BLaER1 treated with 17β-estradiol and CSF1 and Interleukin-3, amounts not matched to agents 10 nM and 100 nM (cell line): ENCODE data around the gene KPNB1.
A peak's percentile ranks its signal among the peaks of the same experiment; 100 is the strongest.

Source experiments
- H3K27ac ChIP-seq, 11 experiments: shearing (Covaris generic); formaldehyde crosslinking; 2 replicates each; pipeline ENCODE4 v1.8.1; 2022
- H3K27me3 ChIP-seq, 11 experiments: shearing (Covaris generic); formaldehyde crosslinking; 2 replicates each; pipeline ENCODE4 v1.8.1; 2022
- H3K36me3 ChIP-seq, 11 experiments: shearing (Covaris generic); formaldehyde crosslinking; 2 replicates each; pipeline ENCODE4 v1.8.1; 2022
- H3K4me1 ChIP-seq, 10 experiments: shearing (Covaris generic); formaldehyde crosslinking; 2 replicates each; pipeline ENCODE4 v1.8.1; 2022
- H3K4me2 ChIP-seq, 11 experiments: shearing (Covaris generic); formaldehyde crosslinking; 2 replicates each; pipeline ENCODE4 v1.8.1; 2022
- H3K4me3 ChIP-seq, 10 experiments: shearing (Covaris generic); formaldehyde crosslinking; 2 replicates each; pipeline ENCODE4 v1.8.1; 2022
- H3K9ac ChIP-seq, 11 experiments: shearing (Covaris generic); formaldehyde crosslinking; 2 replicates each; pipeline ENCODE4 v1.8.1; 2022
- H3K9me3 ChIP-seq, 11 experiments: shearing (Covaris generic); formaldehyde crosslinking; replicated peaks in 1 of 11; 2 replicates each; pipeline ENCODE4 v1.8.1; 2022
- H4K20me1 ChIP-seq, 11 experiments: shearing (Covaris generic); formaldehyde crosslinking; 2 replicates each; pipeline ENCODE4 v1.8.1; 2022
- Cebpa-rat ChIP-seq, 11 experiments: shearing (Covaris generic); IDR thresholded peaks; 2 replicates each; pipeline ENCODE4 v1.8.1; 2022

The KPNB1 gene

DNA sequence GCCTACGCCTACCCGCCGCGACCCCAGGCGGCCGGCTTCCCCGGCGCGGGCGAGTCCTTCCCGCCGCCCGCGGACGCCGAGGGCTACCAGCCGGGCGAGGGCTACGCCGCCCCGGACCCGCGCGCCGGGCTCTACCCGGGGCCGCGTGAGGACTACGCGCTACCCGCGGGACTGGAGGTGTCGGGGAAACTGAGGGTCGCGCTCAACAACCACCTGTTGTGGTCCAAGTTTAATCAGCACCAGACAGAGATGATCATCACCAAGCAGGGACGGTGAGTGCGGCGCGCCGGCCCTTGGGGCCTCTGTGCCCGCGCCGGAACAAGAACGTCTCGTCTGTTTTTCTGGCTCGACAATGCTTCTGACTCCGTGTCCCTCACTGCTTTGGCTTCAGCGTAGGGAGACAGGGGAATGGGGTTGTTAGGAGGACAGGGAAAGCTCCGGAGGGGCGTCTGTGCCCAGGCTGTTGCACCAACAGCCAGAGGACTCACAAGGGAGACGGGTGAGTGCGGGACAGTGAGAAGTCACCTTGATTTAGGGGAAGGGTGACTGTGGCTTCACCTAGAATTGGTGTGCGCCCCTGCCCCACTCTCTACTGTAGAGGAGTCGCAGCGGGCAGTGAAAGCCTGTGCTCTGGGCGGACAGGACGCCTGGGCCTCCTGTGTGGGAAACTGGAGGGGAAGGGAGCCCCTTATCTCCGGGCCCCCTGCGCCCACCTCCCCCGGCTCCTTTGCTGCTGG lies 84.1 kb downstream of the KPNB1 start:
- Histone ChIP-seq H3K27me3 (peaks cover 17 to 30% (median 23%) of the 10 kb centered on the region in 11 experiments), H3K4me1 (peaks cover 31 to 59% (median 49%) of the 10 kb centered on the region in 10 experiments), H3K36me3 (no peaks in the 10 kb centered on the region), H4K20me1 (peaks cover 0 to 24% (median 0%) of the 10 kb centered on the region in 11 experiments; a peak in 6 of 22 replicates), H3K27ac (peak overlapping the region in 10 of 11 experiments; percentile 9 to 60 (median 48); a peak in 16 of 22 replicates), H3K9ac (peak overlapping the region; percentile 51 to 80 (median 72)), H3K4me2 (peak overlapping the region; percentile 94 to 100 (median 98)), H3K9me3 (no peaks in the 10 kb centered on the region), H3K4me3 (peak overlapping the region; percentile 58 to 73 (median 66))
- TF ChIP-seq Cebpa-rat (IDR thresholded peaks at IDR 0.05) = no peak

DNA sequence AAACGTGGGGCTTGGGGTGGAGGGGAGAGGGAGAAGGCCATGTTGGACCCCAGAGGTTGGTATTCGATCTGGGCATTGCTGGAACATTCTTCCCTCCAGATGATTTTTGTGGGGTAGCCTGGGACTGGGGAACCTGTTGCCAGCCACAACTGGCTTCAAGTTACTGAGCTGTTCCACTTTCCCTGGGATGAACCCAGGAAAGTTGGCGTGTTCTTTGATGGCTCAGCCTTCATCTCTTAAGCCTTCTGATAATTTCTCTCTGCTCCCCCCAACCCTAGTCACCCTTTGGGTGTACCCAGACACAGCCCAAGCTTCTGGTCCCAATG lies 85.4 kb downstream of the KPNB1 start:
- Histone ChIP-seq H3K4me2 (peak overlapping the region; percentile 57 to 100 (median 96)), H3K9me3 (no peaks in the 10 kb centered on the region), H3K9ac (peak overlapping the region in 2 of 11 experiments; percentile 23 to 79; a peak in 1 of 22 replicates), H3K4me3 (peak overlapping the region in 4 of 10 experiments; percentile 17 to 37 (median 26); a peak in 3 of 20 replicates), H4K20me1 (peaks cover 0 to 24% (median 0%) of the 10 kb centered on the region in 11 experiments; a peak in 6 of 22 replicates), H3K27me3 (peaks cover 17 to 30% (median 23%) of the 10 kb centered on the region in 11 experiments), H3K27ac (no peak overlapping the region), H3K4me1 (peaks cover 38 to 67% (median 55%) of the 10 kb centered on the region in 10 experiments), H3K36me3 (no peaks in the 10 kb centered on the region)
- TF ChIP-seq Cebpa-rat (IDR thresholded peaks at IDR 0.05) = no peak
